HG03196 (cell line): ENCODE measurements around the gene SLC35F1.
"Not testable (repeated sequence)": the region's sequence is repeated elsewhere in the genome, so short reads cannot be mapped to it uniquely, and the experiment has no call there.

Source experiments
- ATAC-seq: cut with Tn5 transposase; IDR thresholded peaks from one replicate; pipeline ENCODE4 v1.9.1; 2021; ENCODE audit not compliant: unreplicated experiment

Gene SLC35F1

DNA sequence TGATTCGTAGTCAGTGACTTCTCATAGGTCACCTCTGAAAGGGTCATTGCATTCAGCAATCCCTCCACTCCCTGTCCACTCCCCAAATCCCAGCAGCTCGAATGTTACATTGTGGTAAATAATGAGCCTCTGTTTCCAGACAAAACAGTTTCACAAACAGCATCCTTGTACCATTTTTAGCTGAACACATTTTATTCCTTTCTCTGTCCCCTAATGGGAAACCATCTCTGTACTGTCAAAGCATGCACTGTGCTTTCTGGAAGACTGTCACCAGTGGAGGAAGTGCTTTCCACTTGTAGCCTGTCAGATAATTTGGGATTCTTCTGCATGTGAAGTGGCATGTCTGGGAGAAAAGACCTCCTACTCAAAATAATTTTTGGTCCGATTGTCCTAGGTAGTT lies 82.0 kb downstream of the SLC35F1 start:
- no peak for ATAC-seq

DNA sequence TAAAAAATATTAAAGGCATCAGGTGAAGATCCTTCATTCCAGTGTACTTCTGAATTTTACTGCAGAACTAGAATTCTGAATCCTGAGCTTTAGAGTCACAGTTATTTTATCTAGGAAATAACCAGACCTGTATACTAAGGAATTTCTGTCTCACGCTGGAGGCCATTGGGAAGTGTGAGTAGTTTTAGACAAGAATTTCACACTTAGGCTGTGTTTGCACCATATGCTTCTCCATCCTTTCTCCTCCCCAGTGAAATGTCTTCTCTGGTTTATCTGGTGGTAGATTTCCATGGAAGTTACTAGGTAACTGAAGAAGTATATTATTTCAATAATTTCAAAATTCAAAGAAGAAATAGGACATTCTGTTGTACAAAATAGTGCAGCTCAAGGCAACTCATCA lies 83.1 kb downstream of the SLC35F1 start:
- no peak for ATAC-seq

DNA sequence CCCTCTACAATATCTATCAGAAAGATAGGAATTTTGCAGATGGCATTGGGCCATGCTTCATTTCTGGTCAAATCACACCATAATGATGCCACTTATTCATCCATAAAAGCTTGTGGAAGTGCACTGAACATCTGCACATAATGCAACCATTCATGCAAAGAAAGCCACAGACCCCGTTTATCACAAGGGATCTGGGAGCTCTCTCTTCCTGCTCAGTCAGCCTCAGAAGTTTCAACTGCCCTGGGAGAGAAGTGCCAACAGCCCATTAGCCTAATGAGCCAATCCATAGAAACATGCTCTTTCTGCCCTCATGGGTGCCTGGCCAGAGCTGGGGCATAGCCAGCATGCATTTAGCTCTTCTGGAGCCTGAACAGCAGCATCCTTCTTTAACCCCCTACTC lies 85.8 kb downstream of the SLC35F1 start:
- ATAC-seq = no peak

DNA sequence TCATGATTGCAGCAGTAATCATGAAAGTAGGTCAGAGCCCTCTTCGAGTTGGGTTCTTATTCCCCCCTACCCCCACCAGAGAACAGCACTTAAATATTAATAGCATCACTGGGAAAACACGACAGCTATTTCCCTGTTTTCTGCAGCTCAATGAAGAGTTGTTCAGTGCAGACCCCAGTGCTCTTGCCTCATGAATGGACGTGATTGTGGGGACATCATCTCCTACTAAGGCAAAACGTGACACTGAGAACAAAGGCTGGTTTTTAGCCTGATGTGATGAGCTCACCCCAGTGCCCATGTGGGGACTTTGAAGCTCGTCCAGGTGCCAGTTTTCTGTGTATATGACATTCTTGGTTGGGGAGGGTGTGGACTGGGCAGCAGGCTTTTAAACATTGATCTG lies 105.9 kb downstream of the SLC35F1 start:
- no peak for ATAC-seq

DNA sequence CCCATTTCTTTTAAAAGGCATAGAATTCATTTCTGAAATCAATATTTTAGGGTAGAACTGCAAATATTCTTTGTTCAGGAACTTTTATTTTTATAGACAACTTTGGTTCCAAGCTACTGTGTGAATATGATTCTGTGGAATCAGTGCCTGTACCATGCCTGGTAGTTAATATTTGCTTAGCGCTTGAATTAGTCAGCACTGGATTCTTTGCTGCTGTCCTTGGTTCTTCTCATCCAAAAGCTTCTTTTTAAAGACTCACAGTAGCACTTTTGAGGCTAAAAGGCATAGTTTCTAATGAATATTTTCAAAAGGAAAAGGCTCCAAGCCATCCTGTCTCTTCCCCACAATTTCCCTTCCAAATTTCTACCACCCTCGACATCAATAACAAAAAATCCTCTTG lies 109.5 kb downstream of the SLC35F1 start:
- no peak for ATAC-seq

DNA sequence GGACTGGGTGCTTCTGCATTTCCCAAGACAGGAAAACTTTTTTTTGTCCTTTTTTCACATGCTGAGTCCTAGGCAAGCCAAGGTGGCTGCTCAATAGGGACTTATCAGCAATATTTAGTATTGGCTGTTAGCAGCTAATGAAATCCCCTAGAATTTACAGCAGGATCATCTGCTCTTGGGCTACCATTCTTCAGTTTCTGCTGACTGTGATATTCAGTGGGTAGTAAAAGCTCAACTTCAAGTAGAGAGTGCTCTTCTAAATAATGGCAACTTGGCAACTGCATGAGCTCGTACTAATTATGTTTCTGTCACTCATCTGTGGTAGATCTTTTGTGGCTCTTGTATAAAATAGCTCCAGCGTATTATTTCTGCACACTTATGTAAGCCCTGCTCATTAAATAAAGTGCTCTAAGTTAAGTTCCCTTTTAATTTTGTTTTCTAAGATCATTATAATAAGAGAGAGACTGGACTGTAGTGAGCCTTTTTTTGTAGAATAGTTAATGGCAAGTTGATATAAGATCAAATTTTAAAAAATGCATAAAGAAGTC lies 110.3 kb downstream of the SLC35F1 start:
- no peak for ATAC-seq

DNA sequence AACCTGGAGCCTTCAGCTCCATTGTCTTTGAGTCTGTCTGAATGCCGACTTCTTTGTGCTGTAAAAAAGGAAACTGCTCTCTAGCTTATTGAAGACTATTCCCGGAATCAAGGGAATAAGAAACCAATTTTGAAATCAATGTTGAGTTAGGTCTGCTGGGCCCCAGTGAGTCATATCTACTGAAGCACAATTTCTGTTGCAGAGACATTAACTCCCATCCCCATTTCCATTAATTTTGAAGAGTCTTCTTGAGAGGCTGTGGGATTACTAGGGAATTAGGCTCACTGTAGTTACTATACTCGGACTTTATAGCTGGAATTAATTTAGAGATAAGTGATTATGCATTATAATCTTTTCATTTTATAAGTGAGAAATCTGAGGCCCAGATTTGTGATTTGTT lies 116.7 kb downstream of the SLC35F1 start:
- ATAC-seq = no peak

DNA sequence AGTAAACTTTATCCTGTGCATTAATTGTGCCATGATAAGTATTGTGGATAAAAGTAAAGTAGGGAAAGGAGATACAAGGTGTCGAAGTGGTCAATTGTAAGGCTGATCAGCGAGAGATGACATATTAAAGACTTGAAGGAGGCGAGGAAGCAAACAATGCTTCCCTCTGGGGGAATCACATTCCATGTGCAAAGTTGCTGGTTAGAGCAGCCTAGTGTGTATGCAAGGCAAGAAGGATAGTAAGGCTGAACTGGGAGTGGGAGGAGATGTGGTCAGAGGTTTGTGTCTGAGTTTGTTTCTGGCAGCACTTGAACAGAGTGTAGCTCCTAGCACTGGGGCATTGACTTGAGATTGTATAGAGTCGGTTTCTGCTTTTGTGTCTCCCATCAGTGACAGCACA lies 122.9 kb downstream of the SLC35F1 start:
- no peak for ATAC-seq

DNA sequence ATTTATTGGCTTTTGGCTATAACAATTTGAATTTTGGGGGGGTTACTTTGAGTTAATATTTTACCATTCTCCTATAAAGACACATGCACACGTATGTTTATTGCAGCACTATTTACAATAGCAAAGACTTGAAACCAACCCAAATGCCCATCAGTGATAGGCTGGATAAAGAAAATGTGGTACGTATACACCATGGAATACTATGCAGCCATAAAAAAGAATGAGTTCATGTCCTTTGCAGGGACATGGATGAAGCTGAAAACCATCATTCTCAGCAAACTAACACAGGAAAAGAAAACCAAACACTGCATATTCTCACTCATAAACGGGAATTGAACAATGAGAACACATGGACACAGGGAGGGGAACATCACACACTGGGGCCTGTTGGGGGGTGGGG lies 130.4 kb downstream of the SLC35F1 start:
- not testable (repeated sequence) for ATAC-seq

DNA sequence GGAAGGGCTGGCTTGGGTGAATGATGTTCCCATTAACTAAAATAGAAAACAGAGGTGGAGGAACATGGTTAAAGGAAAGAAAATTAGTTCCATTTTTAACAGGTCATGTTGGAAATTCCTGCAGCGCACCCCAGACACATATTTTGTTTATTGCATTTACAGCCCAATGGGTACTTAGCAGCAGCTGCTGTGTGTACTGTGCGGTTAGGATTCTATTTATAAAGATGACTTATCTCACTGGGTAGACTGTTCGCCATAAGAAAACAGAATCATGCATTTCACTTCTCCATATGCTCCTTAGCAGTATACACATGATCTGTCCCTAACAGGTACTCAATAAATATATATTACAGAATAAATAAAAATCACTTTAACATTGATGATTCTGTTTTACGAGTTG lies 135.8 kb downstream of the SLC35F1 start:
- ATAC-seq = no peak

DNA sequence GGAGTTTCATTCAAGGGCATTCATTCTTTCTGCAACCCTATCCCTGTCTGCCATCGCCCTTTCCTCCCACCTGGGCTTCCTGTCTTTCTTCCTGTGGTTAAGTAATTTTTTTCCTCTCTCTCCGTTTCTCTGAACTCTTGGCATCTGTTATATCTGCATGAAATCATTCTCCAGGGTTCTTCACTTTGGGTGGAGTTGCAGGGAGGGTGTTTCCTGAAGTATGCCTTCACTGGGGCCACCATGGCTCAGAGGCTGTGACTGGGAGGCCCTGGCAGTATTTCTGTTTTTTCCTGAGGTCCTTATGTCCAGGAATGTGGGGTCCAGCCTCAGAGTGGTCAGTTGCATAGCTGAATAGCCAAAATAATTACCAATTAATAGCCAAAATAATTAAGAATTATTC lies 137.2 kb downstream of the SLC35F1 start:
- ATAC-seq = no peak

DNA sequence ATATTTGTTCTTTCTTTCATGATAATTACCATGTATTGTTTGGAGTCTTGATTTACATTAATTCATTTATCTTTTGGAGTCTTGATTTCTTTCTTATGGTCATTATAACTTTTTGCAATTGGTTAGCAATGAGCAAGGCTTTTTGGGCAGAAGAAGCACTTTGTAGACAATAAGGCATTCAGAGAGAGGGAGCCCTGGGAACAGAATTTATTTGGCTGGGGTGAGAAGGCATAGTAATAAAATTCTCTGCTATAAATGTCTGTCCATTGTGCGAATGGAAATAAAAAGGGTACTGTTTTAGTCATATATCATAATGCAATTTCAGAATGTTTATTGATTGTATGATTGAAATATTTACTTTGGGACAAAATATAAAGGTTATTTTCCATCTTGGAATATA lies 147.0 kb downstream of the SLC35F1 start:
- no peak for ATAC-seq

DNA sequence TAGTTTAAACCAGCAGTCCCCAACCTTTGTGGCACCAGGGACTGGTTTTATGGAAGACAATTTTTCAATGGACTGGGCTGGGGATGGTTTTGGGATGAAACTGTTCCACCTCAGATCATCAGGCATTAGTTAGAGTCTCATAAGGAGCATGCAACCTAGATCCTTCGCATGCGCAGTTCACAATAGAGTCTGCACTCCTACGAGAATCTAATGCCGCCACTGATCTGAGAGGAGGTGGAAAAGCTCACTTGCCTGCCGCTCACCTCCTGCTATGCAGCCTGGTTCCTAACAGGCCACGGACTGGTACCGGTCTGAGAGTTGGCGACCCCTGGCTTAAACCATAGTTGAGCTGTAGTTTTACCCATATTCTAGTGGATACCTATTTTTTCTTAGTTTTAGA lies 154.6 kb downstream of the SLC35F1 start:
- no peak for ATAC-seq

DNA sequence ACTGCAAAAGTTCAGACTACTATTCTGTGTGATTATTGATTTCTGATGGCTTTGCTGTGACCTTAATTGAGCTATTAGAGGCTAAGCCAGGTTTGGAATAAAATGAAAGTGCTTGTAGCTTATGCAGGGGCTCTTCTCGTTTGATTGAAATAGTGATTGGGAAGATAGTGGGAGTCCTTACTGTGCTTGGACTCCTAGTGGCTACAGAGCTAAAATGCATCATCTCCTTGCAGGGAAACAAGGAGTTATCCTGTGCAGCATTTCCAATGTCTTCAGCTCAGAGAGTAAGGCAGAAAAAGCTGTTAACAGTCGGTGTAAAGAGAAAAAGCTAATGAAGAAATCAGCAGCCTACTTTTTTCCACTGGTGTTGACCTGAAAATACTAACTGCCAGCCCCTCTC lies 173.5 kb downstream of the SLC35F1 start:
- ATAC-seq = no peak

DNA sequence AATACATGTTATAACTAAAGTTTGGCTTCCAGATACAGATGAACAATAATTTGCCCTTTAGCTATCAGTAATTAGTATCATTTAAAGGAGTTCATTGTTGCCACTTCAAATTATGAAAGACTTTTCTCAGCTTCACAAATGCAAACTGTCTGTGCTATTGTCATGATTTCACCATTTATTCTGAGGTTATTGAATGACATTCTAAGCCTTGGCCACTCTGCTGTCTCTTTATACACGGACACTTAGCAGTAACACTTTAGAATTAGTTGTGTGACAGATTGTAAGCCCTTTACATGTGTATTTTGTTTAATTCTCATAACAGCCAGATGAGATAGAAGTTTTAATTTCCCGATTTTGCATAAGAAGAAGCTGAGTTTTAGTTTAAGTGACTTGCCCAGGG lies 176.6 kb downstream of the SLC35F1 start:
- ATAC-seq = no peak

DNA sequence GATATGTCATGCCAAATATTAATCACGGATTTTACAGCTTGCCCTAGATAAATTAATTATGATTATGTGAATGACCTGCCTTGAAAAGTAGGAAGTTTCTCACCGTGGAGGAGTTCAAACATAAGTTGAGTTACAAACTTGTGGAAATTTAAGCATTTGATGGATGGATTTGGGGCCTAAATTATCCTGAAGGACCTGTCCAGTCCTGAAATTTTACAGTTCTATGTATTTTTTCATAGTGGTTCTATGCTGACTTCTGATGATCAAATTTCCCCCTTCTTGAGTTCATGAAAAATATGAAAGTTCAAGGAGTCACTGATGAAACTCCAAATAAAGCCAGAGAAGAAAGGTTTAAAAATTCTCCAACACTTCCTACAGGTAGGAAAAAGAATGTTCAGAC lies 178.6 kb downstream of the SLC35F1 start:
- ATAC-seq = no peak

DNA sequence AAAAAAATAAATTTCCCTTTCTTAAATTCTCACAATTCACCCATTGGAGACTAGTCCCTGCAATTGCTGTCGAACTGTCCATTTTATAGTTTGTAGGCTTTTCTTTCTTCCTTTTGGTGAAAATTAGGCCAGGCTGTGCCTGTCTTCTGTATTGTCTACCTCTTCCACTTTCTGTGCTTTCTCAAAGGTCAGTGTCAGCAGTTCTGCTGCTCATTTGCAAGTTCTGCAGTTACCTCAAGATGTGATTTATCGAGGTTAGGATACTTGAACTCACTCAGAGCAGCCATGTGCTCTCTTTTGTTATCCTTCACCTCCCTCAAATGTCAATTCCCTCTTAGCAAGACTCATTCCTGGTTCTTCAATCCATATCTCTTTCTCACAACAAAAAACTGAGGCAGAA lies 179.1 kb downstream of the SLC35F1 start:
- ATAC-seq = no peak

DNA sequence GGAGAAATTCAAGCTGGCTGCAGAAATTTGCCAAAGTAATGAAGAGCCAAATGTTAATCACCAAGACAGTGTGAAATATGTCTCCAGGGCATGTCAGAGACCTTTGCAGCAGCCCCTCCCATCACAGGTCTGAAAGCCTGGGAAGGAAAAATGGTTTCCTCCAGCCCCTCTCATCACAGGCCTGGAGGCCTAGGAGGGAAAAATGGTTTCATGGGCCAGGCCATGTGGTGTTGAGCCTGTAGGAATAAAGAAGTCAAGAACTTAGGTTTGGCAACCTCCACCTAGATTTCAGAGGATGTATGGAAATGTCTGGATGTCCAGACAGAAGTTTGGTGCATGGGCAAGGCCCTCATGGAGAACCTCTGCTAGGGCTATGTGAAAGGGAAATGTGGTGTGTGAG lies 185.0 kb downstream of the SLC35F1 start:
- no peak for ATAC-seq

DNA sequence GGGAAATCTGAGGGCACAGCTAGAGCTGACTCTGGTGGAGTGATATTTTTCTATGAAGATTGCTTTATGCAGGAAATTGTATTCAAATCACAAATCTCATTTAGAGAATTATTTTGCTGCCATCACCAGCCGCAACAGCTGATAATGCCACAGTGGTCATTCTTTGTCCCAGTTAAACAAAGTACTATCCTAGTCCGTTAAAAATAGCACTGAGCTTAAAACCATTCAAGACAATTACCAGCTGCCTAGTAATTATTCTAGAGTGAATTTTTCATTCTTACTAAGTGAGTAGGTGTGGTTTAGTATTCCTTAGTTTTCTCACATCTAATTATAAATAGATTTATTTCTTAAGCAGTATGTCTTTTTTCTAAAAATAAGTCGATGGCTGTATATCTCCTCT lies 190.5 kb downstream of the SLC35F1 start:
- no peak for ATAC-seq

DNA sequence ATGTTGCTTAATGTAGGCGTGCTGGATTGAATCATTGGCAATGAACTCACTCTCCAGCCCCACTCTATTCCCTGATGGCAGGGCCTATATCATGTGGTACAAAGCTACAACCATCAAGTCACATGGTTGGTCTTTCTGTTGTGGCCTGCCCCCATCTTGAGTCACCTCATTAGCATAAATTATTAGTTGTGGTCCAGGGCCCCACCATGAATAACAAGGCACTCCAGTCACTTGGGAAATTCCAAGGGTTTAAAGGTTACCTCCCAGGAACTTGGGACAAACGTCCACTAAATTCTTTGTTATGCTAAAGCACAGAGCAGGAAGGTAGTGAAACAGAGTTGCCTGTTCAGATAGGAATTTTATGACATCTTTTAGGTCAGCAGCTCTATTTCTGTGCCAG lies 193.7 kb downstream of the SLC35F1 start:
- no peak for ATAC-seq

DNA sequence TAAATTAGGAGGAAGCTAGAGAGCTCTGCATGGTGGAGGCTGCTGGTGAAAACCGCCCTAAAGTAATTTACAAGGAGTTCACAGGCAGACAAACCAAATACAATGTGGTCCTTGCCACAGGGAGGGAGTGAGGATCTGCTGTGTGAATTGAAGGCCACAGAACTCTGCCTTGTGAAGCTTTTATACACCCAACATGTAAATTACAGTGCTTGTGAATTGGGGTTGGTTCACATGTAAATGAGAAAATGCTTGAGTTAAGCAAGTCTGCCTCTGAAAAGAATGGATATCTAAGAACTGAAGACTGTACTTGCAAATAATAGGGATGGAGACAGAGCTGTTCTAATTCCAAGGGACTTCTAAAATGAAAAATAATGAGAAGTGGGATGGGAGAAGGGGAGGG lies 194.2 kb downstream of the SLC35F1 start:
- ATAC-seq = no peak

DNA sequence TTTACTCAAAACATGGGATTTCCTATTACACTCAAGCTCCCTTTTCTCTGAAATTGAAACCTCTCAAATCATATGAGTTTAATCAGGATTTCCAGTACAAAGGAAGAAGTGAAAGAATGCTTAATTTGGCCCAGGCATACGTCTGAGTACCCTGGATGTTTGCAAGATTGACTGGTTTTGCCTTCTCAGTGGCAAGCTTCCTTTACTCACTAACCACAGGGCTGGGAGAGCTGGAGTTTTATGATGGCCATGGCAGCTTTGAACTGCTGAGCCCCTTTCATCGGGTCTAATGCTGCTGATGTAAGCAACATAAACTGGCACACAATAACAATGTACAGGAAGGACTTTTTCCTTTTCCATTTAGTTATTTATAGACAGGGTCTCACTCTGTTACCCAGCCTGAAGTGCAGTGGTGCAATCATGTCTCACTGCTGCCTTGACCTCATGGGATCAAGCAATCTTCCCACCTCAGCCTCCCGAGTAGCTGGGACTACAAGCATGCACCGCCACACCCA lies 194.8 kb downstream of the SLC35F1 start:
- no peak for ATAC-seq

DNA sequence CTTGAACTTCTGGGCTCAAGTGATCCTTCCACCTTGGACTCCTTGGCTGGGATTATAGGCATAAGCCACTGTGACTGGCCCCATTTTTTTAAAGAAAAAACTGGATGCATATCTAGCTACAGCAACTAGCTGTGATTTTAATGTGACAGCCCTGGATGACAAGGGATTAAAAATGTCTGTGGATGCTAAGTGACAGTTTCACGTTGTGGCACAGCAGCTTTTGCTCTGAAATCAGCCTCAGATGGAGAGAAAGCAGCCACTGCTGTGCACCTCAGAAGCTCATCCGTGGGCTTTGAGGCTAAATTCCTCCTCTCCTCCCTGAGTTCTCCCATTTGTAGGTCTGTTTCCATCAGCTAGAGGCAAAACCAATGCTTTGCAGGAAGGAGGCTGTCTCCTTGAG lies 195.3 kb downstream of the SLC35F1 start:
- no peak for ATAC-seq
